ENCODE measurements around the gene DNAJC4. TPM values are rescaled to one million over a fixed set of nuclear protein-coding genes. Genes with fewer than 3 reads are reported as not detected.

Gene DNAJC4
- total RNA-seq, 3 donors from 2014 or later: 23.6 to 33.5 (median 32.6) TPM

GRCh38 chr11:64263021-64263946 is 32.9 kb downstream of the DNAJC4 start:
- Histone ChIP-seq H3K36me3 (no peaks in the 10 kb centered on the region), H3K27ac (no peak overlapping the region), H3K4me1 (peaks cover 1 to 10% of the 10 kb centered on the region in 2 donors), H3K9me3 (no peaks in the 10 kb centered on the region), H3K4me3 (no peak overlapping the region), H3K27me3 (no peaks in the 10 kb centered on the region)
- intact Hi-C loops (cut with DNase I; ENCODE audit: low total_unique reads): no loop called here
- no peak for TF ChIP-seq CTCF (IDR thresholded peaks at IDR 0.05)
- TF ChIP-seq POLR2A (IDR thresholded peaks at IDR 0.05): no peak
- TF ChIP-seq POLR2AphosphoS5 (IDR thresholded peaks at IDR 0.05): no peak
- no peak for DNase-seq (ENCODE audit: low spot score in 2 of 2)

GRCh38 chr11:64263947-64264317 is 33.6 kb downstream of the DNAJC4 start:
- no peak overlapping the region for H3K4me3 ChIP-seq
- no peak for TF ChIP-seq CTCF (IDR thresholded peaks at IDR 0.05)
- TF ChIP-seq POLR2AphosphoS5 (IDR thresholded peaks at IDR 0.05): no peak
- TF ChIP-seq POLR2A (IDR thresholded peaks at IDR 0.05): no peak
- H3K27ac ChIP-seq: no peak overlapping the region
- no peaks in the 10 kb centered on the region for H3K9me3 ChIP-seq
- H3K27me3 ChIP-seq: no peaks in the 10 kb centered on the region
- no peaks in the 10 kb centered on the region for H3K36me3 ChIP-seq
- DNase-seq (ENCODE audit: low spot score in 2 of 2): no peak
- H3K4me1 ChIP-seq: peaks cover 6 to 16% of the 10 kb centered on the region in 2 donors
- intact Hi-C loops (cut with DNase I; ENCODE audit: low total_unique reads): no loop called here

GRCh38 chr11:64264371-64264852 is 34.1 kb downstream of the DNAJC4 start:
- TF ChIP-seq POLR2A (IDR thresholded peaks at IDR 0.05) (no peak), POLR2AphosphoS5 (IDR thresholded peaks at IDR 0.05) (no peak), CTCF (IDR thresholded peaks at IDR 0.05) (no peak)
- no peak overlapping the region for H3K27ac ChIP-seq
- no peaks in the 10 kb centered on the region for H3K27me3 ChIP-seq
- H3K4me1 ChIP-seq: peaks cover 6 to 18% of the 10 kb centered on the region in 2 donors
- no peak overlapping the region for H3K4me3 ChIP-seq
- no peaks in the 10 kb centered on the region for H3K9me3 ChIP-seq
- intact Hi-C loops (cut with DNase I; ENCODE audit: low total_unique reads): no loop called here
- DNase-seq (ENCODE audit: low spot score in 2 of 2): no peak
- H3K36me3 ChIP-seq: no peaks in the 10 kb centered on the region

- Histone ChIP-seq H3K9me3 (no peaks in the 10 kb centered on the region), H3K36me3 (no peaks in the 10 kb centered on the region), H3K27me3 (no peaks in the 10 kb centered on the region), H3K4me3 (no peak overlapping the region), H3K4me1 (peaks cover 6 to 18% of the 10 kb centered on the region in 2 donors), H3K27ac (no peak overlapping the region)
- TF ChIP-seq POLR2A (IDR thresholded peaks at IDR 0.05) (no peak), CTCF (IDR thresholded peaks at IDR 0.05) (no peak), POLR2AphosphoS5 (IDR thresholded peaks at IDR 0.05) (no peak)
- intact Hi-C loops (cut with DNase I; ENCODE audit: low total_unique reads): loop anchor here (5.0 kb wide), 1 partner anchor 678 kb away; no protein-coding TSS in a partner anchor
- no peak for DNase-seq (ENCODE audit: low spot score in 2 of 2)
These were observed 35.1 kb downstream of the DNAJC4 start for GRCh38 chr11:64265176-64266160.
